HG03442 (cell line): ENCODE results near the gene IMPDH1.

Experiments used
- ATAC-seq: cut with Tn5 transposase; IDR thresholded peaks from one replicate; pipeline ENCODE4 v1.9.1; 2021; ENCODE audit warnings: mild to moderate bottlenecking, moderate library complexity; ENCODE audit not compliant: unreplicated experiment

IMPDH1 gene

DNA sequence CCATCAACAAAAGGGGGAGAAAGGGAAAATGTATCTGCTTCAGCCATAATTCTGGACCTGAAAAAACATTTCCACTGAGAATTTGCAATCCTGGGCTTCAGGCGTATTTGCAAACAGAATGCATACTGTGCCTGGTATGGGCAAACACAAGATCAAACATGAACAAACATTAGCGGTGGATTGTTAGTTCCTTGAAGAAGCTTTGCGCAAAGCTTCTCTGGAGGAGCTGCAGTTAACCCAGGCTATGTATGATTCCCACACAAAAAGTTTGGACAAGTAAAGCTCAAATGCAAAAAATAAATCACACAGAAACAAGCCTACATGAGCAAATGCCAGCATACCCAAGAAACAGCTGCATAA lies 25.5 kb upstream of the IMPDH1 start:
- ATAC-seq, result no peak

DNA sequence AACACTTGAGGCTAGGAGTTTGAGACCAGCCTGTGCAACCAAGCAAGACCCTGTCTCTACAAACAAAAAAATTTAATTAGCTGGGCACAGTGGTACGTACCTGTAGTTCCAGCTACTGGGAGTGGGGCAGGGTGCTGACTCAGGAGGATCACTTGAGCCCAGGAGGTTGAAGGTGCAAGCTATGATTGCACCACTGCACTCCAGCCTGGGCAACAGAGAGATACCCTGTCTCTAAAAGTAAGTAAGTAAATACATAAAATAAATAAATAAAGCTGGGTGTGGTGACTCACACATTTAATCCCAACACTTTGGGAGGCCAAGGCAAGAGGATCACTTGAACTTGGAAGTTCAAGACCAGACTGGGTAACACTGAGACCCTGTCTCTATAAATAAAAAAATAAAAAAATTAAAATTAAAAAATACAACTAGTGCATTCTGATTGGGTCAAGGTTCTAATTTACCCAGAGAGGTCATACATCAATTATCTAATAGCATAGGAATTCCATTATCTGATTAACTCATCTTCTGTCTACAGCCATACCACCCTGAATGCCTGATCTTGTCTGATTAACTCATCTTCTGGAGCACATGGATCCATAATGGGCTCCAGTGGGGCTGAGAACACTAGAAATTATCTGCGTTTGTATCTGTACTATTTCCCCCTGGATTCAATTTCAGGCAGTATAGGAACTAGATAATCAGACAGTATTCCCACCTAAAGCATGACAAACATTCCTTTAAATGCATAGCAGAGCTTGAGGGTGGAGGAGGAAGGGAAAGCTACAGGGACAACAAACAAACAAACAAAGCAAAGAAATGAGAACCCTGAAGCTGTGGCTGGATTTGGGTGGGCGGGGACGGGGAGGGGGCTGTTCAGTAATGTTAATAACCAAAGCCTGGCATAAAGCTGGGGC lies 24.9 kb upstream of the IMPDH1 start:
- no peak for ATAC-seq

GRCh38 chr7:128431754-128432153 lies 22.0 kb upstream of the IMPDH1 start:
- no peak for ATAC-seq

- ATAC-seq, result no peak
Observed at GRCh38 chr7:128431221-128431620, 21.4 kb upstream of the IMPDH1 start.

- ATAC-seq, result no peak
Observed at GRCh38 chr7:128430207-128430606, 20.4 kb upstream of the IMPDH1 start.

DNA sequence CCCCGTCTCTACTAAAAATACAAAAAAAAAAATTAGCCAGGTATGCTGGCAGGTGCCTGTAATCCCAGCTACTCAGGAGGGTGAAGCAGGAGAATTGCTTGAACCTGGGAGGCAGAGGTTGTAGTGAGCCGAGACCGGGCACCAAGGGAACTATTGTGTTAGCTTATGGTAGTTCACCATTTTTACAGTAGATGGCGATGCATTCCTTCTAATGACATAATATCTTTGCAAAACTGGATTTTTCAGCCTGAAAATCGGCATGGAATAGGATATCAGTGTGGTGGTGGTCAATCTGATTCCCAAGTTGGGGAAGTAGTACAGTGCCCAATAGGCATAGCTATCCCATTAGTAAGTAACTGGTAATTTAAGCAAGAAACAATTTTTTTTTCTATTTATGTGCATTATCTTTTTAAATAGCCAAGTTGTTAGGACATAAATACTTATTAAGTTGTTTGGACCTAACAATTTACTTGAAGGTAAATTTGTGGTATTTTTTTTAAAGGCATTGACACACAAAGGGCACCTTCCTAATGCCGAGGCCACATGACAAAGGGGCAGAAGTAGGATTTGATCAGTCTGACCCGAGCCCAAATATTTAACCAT lies 17.6 kb upstream of the IMPDH1 start:
- ATAC-seq, result no peak

DNA sequence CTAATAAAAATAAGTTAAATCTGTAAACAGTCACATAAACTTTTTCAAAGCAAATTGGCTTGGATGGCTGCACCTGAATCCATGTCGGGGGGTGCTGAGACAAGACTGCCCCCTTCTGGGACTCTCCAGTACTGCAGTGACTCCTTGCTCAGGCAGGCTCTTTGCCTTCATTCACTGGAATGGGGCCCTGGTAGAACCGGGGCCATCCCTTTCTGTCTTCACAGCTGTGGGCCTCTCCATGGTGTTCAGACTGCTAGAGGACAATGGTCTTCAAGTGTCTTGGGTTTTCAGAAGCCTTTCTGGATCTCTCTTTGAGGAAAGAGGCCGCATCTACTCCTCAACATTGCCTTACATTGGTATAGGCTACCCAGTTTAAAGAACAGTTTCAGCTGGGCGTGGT lies 16.1 kb upstream of the IMPDH1 start:
- ATAC-seq, result no peak

DNA sequence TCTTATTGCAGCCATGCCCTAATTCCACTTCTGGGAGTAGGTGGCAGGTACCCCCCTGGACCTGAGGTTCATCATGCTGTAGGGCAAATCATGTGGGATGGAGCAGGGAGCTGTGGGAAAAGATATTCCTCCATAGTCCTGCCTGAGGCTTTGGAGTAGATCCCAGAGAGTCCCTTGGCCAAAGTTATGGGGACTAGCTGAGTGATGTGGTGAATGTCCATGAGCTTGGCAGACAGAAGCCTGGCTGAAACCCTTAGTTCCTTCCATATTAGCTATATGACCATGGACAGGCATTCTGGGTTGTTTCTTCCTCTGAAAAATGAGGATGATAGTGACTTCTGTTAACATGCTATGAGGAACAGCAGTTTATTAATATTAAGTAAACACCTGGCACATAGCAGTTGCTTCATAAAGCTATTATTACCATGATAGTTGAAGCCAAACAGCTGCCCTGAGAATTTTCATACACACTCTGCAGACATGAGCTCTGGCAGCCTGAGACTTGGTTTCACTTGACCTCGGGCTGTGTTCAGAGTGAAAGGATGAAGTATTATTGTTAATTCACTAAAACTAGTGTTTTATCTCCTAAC lies 15.0 kb upstream of the IMPDH1 start:
- ATAC-seq, result no peak

DNA sequence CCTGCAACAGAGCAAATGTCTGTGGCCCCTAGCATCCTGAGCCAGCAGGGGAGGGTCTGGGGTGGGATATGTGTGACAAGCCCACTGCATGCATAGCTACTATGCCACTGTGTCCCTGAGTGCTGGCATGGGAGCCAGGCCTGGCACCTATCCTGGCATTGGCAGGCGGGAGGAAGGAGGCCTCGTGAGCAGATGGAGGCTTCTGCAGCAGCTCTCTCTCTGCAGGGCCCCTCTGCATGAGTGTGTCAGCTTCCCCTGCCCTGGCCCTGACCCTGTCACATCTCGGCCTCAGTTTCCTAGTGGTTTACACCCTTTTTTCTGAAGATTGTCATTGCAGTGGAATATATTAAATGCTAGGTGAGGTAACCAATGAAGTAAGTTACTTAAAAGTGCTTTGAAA lies 13.1 kb upstream of the IMPDH1 start:
- ATAC-seq, result no peak

- ATAC-seq, result no peak
Observed at GRCh38 chr7:128422037-128422436, 12.3 kb upstream of the IMPDH1 start.

GRCh38 chr7:128421384-128421783 lies 11.6 kb upstream of the IMPDH1 start:
- no peak for ATAC-seq

DNA sequence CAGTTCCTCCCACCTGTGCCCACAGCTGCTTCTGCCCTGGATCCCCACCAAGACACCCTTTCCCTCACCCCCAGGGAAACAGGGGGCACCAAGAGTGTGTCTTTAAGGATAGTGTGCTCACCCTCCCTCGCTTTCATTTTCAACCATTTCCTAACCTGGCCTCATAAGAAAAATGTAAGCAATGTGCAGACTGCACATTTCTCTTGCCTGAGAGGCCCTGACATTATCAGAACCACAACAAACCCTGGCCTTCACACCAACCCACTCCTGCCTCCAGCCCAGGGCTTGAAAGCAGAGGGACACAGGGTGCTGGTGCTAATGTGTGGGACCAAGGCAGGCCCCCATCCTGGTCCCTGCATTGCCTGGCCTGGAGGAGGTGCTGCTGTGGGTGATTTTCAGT lies 11.0 kb upstream of the IMPDH1 start:
- ATAC-seq, result no peak

GRCh38 chr7:128419257-128419656 lies 9.5 kb upstream of the IMPDH1 start:
- no peak for ATAC-seq

GRCh38 chr7:128417071-128417470 lies 7.3 kb upstream of the IMPDH1 start:
- no peak for ATAC-seq

GRCh38 chr7:128415217-128415785 lies 5.5 kb upstream of the IMPDH1 start:
- no peak for ATAC-seq

DNA sequence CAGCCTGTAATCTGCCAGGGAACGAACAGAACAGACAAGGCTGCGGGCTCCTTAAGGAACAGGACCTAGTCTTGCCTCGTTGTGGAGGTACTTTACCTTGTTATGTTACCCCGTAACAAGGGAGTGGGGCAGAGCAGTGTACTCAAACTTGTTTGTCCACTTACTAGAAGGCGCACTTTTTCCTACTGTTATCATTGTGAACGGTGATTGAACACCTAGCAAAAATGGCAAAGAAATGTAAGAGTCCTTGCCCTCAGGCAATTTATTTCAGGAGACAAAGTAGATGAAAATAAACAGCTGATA lies 620 bp upstream of the IMPDH1 start:
- no peak for ATAC-seq

- no peak for ATAC-seq
Observed at GRCh38 chr7:128408709-128409595, 830 bp downstream of the IMPDH1 start.

DNA sequence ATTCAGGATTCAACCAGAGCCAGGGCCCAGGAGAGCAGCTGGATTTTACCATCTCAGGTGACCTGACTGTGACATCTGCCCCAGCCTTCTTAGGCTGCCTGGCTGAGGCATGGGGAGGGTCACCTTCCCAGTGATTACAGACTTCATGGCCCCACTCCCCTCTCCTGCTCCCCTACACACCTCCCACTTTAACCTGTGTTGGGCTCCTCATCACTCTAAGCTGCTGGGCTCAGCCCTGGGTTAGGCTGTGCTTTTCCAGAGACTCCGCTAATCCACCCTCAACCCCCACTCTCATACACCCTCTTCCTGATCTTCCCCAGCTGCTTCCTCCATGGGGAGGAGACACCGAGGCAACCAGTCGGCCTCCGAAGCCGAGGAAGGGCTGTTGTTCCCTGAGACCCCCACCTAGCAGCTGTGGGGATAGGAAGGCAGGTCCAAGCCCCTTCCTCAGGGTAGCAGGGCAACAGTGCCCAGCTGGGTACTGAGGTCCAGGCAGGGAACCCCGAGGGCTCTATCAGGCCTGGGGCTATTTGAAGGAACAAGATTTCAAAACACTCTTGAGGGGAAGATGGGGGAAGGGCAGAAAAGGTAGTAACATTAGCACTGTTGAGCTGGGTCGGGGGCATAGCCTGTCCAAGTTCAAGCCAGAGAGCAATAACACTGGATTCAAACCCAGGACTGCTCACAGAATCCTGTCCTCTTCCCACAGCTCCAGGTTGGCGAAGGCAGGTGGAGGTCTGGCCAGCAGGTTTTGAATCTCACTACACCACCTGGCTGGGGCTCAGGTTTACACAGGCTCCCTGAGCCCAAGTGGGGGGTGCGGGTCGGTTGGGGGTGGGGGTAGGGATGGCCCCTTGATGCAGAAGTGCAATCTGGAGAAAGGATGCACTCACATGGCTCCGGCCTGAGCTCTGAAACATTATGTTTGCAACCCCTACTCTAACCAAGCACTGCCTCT lies 1.8 kb downstream of the IMPDH1 start:
- ATAC-seq, result no peak

DNA sequence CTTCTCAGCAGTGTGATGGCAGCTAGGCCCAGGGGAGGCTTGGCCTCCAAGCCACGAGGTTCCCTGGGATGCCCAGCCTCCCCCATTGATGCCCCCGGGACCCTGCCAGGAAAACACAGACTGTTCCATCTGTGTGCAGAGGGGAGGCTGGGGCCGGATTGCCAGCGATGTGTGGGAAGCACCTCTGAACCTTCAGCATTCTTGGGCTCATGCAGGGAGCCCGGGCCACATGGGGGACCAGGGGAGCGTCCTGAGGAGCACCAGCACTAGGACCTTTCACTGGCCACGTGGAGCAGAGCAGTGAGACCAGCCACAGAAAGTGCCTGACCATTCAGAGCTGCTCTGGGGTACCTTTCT lies 2.6 kb downstream of the IMPDH1 start:
- no peak for ATAC-seq
